Measurements from ENCODE around the gene PLCB3. TPM values are rescaled to one million over a fixed set of nuclear protein-coding genes. Genes with fewer than 3 reads are reported as not detected.

Gene PLCB3
- total RNA-seq, 1 donor, result 105 TPM

DNA sequence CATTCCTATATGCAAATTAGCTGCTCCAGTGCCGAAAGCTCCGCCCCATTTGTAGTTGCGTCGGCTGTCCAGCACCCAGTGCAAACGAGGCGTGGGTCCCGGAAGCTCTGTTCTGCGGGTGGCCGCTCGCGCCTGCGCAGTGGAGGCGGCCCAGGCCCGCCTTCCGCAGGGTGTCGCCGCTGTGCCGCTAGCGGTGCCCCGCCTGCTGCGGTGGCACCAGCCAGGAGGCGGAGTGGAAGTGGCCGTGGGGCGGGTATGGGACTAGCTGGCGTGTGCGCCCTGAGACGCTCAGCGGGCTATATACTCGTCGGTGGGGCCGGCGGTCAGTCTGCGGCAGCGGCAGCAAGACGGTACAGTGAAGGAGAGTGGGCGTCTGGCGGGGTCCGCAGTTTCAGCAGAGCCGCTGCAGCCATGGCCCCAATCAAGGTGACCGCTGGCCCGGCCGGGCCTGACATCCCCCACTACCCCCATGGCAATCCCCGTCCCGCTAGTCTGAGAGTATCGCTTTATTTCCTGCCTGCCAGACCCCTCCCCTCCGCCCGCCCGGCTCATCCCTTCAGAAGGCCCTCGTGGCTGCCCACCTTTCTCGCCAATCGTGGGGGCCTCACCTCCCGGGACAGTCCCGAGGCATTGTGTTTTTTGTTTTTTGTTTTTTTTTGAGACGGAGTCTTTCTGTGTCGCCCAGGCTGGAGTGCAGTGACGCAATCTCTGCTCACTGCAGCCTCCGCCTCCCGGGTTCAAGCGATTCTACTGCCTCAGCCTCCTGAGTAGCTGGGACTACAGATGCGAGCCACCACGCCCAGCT, 66.8 kb downstream of the PLCB3 start, which contains the start of gene PRDX5:
TSS of gene PRDX5 (plus strand) at position 161 of the 805 bp plus-strand sequence. CDS start at position 256, 95 bp downstream.

Small RNA genes within 50 kb of the gene (small RNA-seq; reads per million reads assigned to genes)
- gene RF00019 (ENCODE audit: low replicate concordance), result not detected

Other genes starting within 250 kb of the PLCB3 start
- 0.44 TPM in 1 of 2 replicates, not detected in the other for gene FLRT1, start 215.6 kb upstream of the PLCB3 start, total RNA-seq
- 4.3 and 15.8 TPM in 2 replicates for gene MACROD1, start 85.4 kb upstream of the PLCB3 start, total RNA-seq
- 244 and 265 TPM in 2 replicates for gene STIP1, start 65.4 kb upstream of the PLCB3 start, total RNA-seq
- 3.9 and 10.2 TPM in 2 replicates for gene FERMT3, start 44.8 kb upstream of the PLCB3 start, total RNA-seq
- 47.5 and 50.7 TPM in 2 replicates for gene TRPT1, start 25.3 kb upstream of the PLCB3 start, total RNA-seq
- gene NUDT22, start 25.3 kb upstream of the PLCB3 start, total RNA-seq, result 71.6 and 79.7 TPM in 2 replicates
- 7.6 and 7.7 TPM in 2 replicates for gene DNAJC4, start 21.0 kb upstream of the PLCB3 start, total RNA-seq
- gene VEGFB, start 16.9 kb upstream of the PLCB3 start, total RNA-seq, result 29.3 and 57.1 TPM in 2 replicates
- 35.2 and 94.5 TPM in 2 replicates for gene FKBP2, start 10.4 kb upstream of the PLCB3 start, total RNA-seq
- 141 and 291 TPM in 2 replicates for gene PPP1R14B, start 4.6 kb upstream of the PLCB3 start, total RNA-seq
- gene BAD, start 33.1 kb downstream of the PLCB3 start, total RNA-seq, result 63.9 and 69.3 TPM in 2 replicates
- 14.7 and 18.0 TPM in 2 replicates for gene GPR137, start 34.3 kb downstream of the PLCB3 start, total RNA-seq
- under 0.01 TPM in 1 of 2 replicates, not detected in the other for gene KCNK4, start 39.8 kb downstream of the PLCB3 start, total RNA-seq
- gene CATSPERZ, start 48.8 kb downstream of the PLCB3 start, total RNA-seq, result 0.44 TPM in 1 of 2 replicates, not detected in the other
- 23.2 and 36.2 TPM in 2 replicates for gene ESRRA, start 54.0 kb downstream of the PLCB3 start, total RNA-seq
- gene TRMT112, start 66.0 kb downstream of the PLCB3 start, total RNA-seq, result 167 and 197 TPM in 2 replicates
- 124 and 331 TPM in 2 replicates for gene PRDX5, start 66.6 kb downstream of the PLCB3 start, total RNA-seq
- 0.66 and 1.4 TPM in 2 replicates for gene CCDC88B, start 88.7 kb downstream of the PLCB3 start, total RNA-seq
- 38.3 and 101 TPM in 2 replicates for gene RPS6KA4, start 107.6 kb downstream of the PLCB3 start, total RNA-seq